ENCODE results near the gene OSCP1. TPM values are rescaled to one million over a fixed set of nuclear protein-coding genes. Genes with fewer than 3 reads are reported as not detected.
A peak's percentile ranks its signal among the peaks of the same experiment; 100 is the strongest.

OSCP1 gene
- total RNA-seq, 1 experiment from 2014 or later: 3.8 TPM

DNA sequence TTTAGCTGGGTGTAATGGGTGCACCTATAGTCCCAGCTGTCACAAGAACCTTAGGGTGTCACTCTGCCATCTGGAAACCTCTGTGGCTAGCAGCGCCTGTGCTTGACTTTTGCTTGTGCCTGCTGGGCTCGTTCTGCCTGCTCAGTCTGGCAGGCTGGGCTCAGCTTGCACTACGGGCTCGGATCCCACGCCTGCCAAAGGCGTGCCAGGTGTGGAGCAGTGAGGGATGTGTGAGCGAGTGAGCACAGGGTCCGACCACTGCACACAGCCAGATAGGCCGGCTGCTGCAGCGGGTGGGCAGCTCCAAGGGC lies 49.8 kb downstream of the OSCP1 start:
- H3K27ac ChIP-seq (ENCODE audit: low read length): no peak overlapping the region
- H3K4me1 ChIP-seq (ENCODE audit: insufficient read depth, low read length): peaks cover 14% of the 10 kb centered on the region; the same call in 1 of the 2 replicates
- DNase-seq (no peak), ATAC-seq (no peak)
- H3K4me2 ChIP-seq (ENCODE audit: low read length): no peak overlapping the region
- H3K9ac ChIP-seq (ENCODE audit: low read length): no peak overlapping the region
- no peaks in the 10 kb centered on the region for H3K27me3 ChIP-seq (ENCODE audit: low read length)
- no peaks in the 10 kb centered on the region for H3K9me3 ChIP-seq (ENCODE audit: low read length)
- intact Hi-C loops (cut with micrococcal nuclease): no loop called here
- no peaks in the 10 kb centered on the region for H3F3A ChIP-seq (ENCODE audit: low read length, unreplicated experiment)
- peaks cover 17% of the 10 kb centered on the region for H3K79me2 ChIP-seq (ENCODE audit: low read length)
- CTCF ChIA-PET: interaction anchor here (0.5 to 0.6 kb wide), 2 partner anchors 71 to 86 kb away, joined by 3 to 6 read pairs; no protein-coding TSS in a partner anchor
- no peak overlapping the region for H2AFZ ChIP-seq (ENCODE audit: low read length)
- no peak overlapping the region for H3K4me3 ChIP-seq (ENCODE audit: low read length)
- POLR2A ChIA-PET (ENCODE audit: unreplicated experiment): interaction anchor here (0.6 kb wide), 1 partner anchor 1078 kb away, joined by 3 read pairs; no protein-coding TSS in a partner anchor
- H3K9me2 ChIP-seq (replicated peaks; ENCODE audit: low read length): no peaks in the 10 kb centered on the region
- TF ChIP-seq EZH2 (IDR thresholded peaks at IDR 0.05; ENCODE audit: low read length, unreplicated experiment) (no peak), CTCF (conservative IDR thresholded peaks at IDR 0.05; ENCODE audit: low read depth, low read length) (no peak), EZH2phosphoT487 (IDR thresholded peaks at IDR 0.05; ENCODE audit: borderline replicate concordance, low read length) (no peak)
- no peaks in the 10 kb centered on the region for H4K20me1 ChIP-seq (ENCODE audit: low read length)
- BruUV-seq (replicated peaks): no TSS peak
- no peaks in the 10 kb centered on the region for H3K36me3 ChIP-seq (ENCODE audit: low read depth, low read length)

DNA sequence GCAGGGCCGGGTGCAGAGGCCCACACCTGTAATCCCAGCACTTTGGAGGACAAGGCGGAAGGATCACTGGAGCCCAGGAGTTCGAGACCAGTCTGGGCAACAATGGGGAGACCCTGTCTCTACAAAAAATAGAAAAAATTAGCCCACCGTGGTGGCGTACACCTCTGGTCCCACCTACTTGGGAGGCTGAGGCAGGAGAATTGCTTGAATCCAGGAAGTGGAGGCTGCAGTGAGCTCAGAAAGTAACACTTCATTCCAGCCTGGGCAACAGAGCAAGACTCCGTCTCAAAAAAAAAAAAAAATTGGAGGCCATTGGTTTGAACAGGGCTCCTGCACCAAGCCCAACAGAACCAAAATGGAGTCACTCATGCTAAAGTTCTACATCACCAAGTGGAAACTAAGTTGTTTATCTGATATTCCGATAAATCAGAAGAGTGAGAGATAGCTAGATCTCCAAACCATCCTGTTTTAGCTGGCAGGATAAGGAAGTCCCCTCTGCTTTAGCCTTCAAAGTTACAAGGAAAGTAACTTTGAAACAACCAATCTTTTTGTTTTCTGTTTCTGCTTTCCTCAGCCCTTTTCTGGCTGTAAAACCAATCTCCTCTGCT lies 51.8 kb downstream of the OSCP1 start:
- no TSS peak for BruUV-seq (replicated peaks)
- Histone ChIP-seq H3K4me2 (ENCODE audit: low read length) (peak overlapping the region; percentile 97), H2AFZ (ENCODE audit: low read length) (peak overlapping the region; percentile 78; the same call in 1 of the 2 replicates), H3K36me3 (ENCODE audit: low read depth, low read length) (no peaks in the 10 kb centered on the region; the same call in 1 of the 2 replicates), H3F3A (ENCODE audit: low read length, unreplicated experiment) (no peaks in the 10 kb centered on the region), H3K4me3 (ENCODE audit: low read length) (peak overlapping the region; percentile 93), H3K9me3 (ENCODE audit: low read length) (no peaks in the 10 kb centered on the region), H3K79me2 (ENCODE audit: low read length) (peaks cover 17% of the 10 kb centered on the region), H3K27me3 (ENCODE audit: low read length) (no peaks in the 10 kb centered on the region), H3K9me2 (replicated peaks; ENCODE audit: low read length) (no peaks in the 10 kb centered on the region), H3K9ac (ENCODE audit: low read length) (peak overlapping the region; percentile 90), H3K4me1 (ENCODE audit: insufficient read depth, low read length) (peaks cover 14% of the 10 kb centered on the region; the same call in 1 of the 2 replicates), H3K27ac (ENCODE audit: low read length) (peak overlapping the region; percentile 33), H4K20me1 (ENCODE audit: low read length) (no peaks in the 10 kb centered on the region)
- TF ChIP-seq EZH2 (IDR thresholded peaks at IDR 0.05; ENCODE audit: low read length, unreplicated experiment): no peak
- no peak for TF ChIP-seq EZH2phosphoT487 (IDR thresholded peaks at IDR 0.05; ENCODE audit: borderline replicate concordance, low read length)
- no peak for TF ChIP-seq CTCF (conservative IDR thresholded peaks at IDR 0.05; ENCODE audit: low read depth, low read length)
- ATAC-seq (no peak), DNase-seq (no peak)
- ChIA-PET POLR2A (ENCODE audit: unreplicated experiment) (no interaction called here), CTCF (interaction anchor here (1.0 kb wide), 1 partner anchor 113 kb away, joined by 5 read pairs; no protein-coding TSS in a partner anchor)
- intact Hi-C loops (cut with micrococcal nuclease): no loop called here

Data from PC-3 (cell line).